Measurements from ENCODE around the gene VCP. TPM values are rescaled to one million over a fixed set of nuclear protein-coding genes. Genes with fewer than 3 reads are reported as not detected.

VCP gene
- total and polyA plus RNA-seq, 2 donors (not counting 1 experiment from before 2014, with no cell fraction given), result 93.0 to 178 TPM

- Histone ChIP-seq H3K9ac (ENCODE audit: low read length) (no peak overlapping the region), H3K4me3 (ENCODE audit: control extremely low read depth in 1 of 5, extremely low read depth in 1 of 5, insufficient read depth in 1 of 5, low read depth in 2 of 5, low read length in 4 of 5) (no peak overlapping the region), H2AFZ (ENCODE audit: insufficient read depth, low read depth, low read length, poor library complexity, severe bottlenecking) (no peak overlapping the region), H3K27ac (ENCODE audit: low read length in 2 of 2) (no peak overlapping the region), H3K27me3 (replicated peaks in 1 of 4; ENCODE audit: control extremely low read depth in 1 of 4, control insufficient read depth in 3 of 4, insufficient read depth in 4 of 4, low read length in 3 of 4) (no peaks in the 10 kb centered on the region), H3K4me1 (ENCODE audit: control insufficient read depth in 2 of 2, insufficient read depth in 2 of 2, low read length in 2 of 2) (no peaks in the 10 kb centered on the region), H3K36me3 (replicated peaks in 1 of 2; ENCODE audit: control extremely low read depth in 1 of 2, control insufficient read depth in 1 of 2, extremely low read depth in 1 of 2, insufficient read depth in 2 of 2, low read length in 1 of 2) (peaks cover 7 to 35% of the 10 kb centered on the region in 2 experiments), H4K20me1 (ENCODE audit: control insufficient read depth, insufficient read depth, low read length, poor library complexity, severe bottlenecking) (peaks cover 2% of the 10 kb centered on the region), H3K4me2 (replicated peaks; ENCODE audit: low read depth, low read length, poor library complexity, severe bottlenecking) (no peak overlapping the region), H3K79me2 (ENCODE audit: control insufficient read depth, insufficient read depth, low read length) (no peaks in the 10 kb centered on the region), H3K9me3 (ENCODE audit: control extremely low read depth in 1 of 3, control insufficient read depth in 2 of 3, insufficient read depth in 1 of 3, low read length in 2 of 3) (no peaks in the 10 kb centered on the region)
- Mint-ChIP-seq H3K27me3 (no peaks in the 10 kb centered on the region), H3K4me1 (peaks cover 4% of the 10 kb centered on the region), H3K9me3 (ENCODE audit: insufficient read depth) (no peaks in the 10 kb centered on the region), H3K27ac (peak overlapping the region; percentile 0), H3K4me3 (no peak overlapping the region)
- DNase-seq, result peak; percentile 63
- intact Hi-C loops (cut with micrococcal nuclease), result loop anchor here (1.0 to 2.0 kb wide), 2 partner anchors 19 to 152 kb away; no protein-coding TSS in a partner anchor
- WGBS (ENCODE audit: insufficient coverage), result 100% methylated on average over 2 of the region's 7 CpGs
- CTCF ChIA-PET, result interaction anchor here (0.6 to 5.5 kb wide), 30 partner anchors 8 to 726 kb away, joined by 3 to 84 read pairs (median 3); partner anchors contain the start of gene VCP
- POLR2A ChIA-PET, result interaction anchor here (0.7 kb wide), 1 partner anchor 154 kb away, joined by 4 read pairs; no protein-coding TSS in a partner anchor
- TF ChIP-seq EZH2 (IDR thresholded peaks at IDR 0.05; ENCODE audit: borderline replicate concordance, insufficient read depth, low read depth, low read length, poor library complexity, severe bottlenecking) (no peak), CTCF (IDR thresholded peaks at IDR 0.05) (peak; percentile 80)
- ATAC-seq (ENCODE audit: low read depth), result peak; percentile 51
Observed at GRCh38 chr9:35051069-35051967, 21.1 kb downstream of the VCP start.

- intact Hi-C loops (cut with micrococcal nuclease), result no loop called here
- no peaks in the 10 kb centered on the region for H3K4me1 ChIP-seq (ENCODE audit: control insufficient read depth in 2 of 2, insufficient read depth in 2 of 2, low read length in 2 of 2)
- POLR2A ChIA-PET, result no interaction called here
- H3K27ac Mint-ChIP-seq, result no peak overlapping the region
- no peak overlapping the region for H2AFZ ChIP-seq (ENCODE audit: insufficient read depth, low read depth, low read length, poor library complexity, severe bottlenecking)
- no peaks in the 10 kb centered on the region for H3K9me3 Mint-ChIP-seq (ENCODE audit: insufficient read depth)
- CTCF ChIA-PET, result interaction anchor here (1.3 to 5.5 kb wide), 2 partner anchors 22 to 149 kb away, joined by 3 to 84 read pairs; no protein-coding TSS in a partner anchor
- WGBS (ENCODE audit: insufficient coverage), result 100% methylated on average over 3 of the region's 6 CpGs
- no peaks in the 10 kb centered on the region for H3K27me3 Mint-ChIP-seq
- no peak overlapping the region for H3K27ac ChIP-seq (ENCODE audit: low read length in 2 of 2)
- no peak overlapping the region for H3K4me3 Mint-ChIP-seq
- no peak overlapping the region for H3K4me3 ChIP-seq (ENCODE audit: control extremely low read depth in 1 of 5, extremely low read depth in 1 of 5, insufficient read depth in 1 of 5, low read depth in 2 of 5, low read length in 4 of 5)
- no peaks in the 10 kb centered on the region for H3K27me3 ChIP-seq (replicated peaks in 1 of 4; ENCODE audit: control extremely low read depth in 1 of 4, control insufficient read depth in 3 of 4, insufficient read depth in 4 of 4, low read length in 3 of 4)
- no peaks in the 10 kb centered on the region for H3K79me2 ChIP-seq (ENCODE audit: control insufficient read depth, insufficient read depth, low read length)
- H3K9ac ChIP-seq (ENCODE audit: low read length), result no peak overlapping the region
- H4K20me1 ChIP-seq (ENCODE audit: control insufficient read depth, insufficient read depth, low read length, poor library complexity, severe bottlenecking), result no peaks in the 10 kb centered on the region
- H3K9me3 ChIP-seq (ENCODE audit: control extremely low read depth in 1 of 3, control insufficient read depth in 2 of 3, insufficient read depth in 1 of 3, low read length in 2 of 3), result no peaks in the 10 kb centered on the region
- H3K36me3 ChIP-seq (replicated peaks in 1 of 2; ENCODE audit: control extremely low read depth in 1 of 2, control insufficient read depth in 1 of 2, extremely low read depth in 1 of 2, insufficient read depth in 2 of 2, low read length in 1 of 2), result peaks cover 3 to 25% of the 10 kb centered on the region in 2 experiments
- TF ChIP-seq CTCF (IDR thresholded peaks at IDR 0.05) (no peak), EZH2 (IDR thresholded peaks at IDR 0.05; ENCODE audit: borderline replicate concordance, insufficient read depth, low read depth, low read length, poor library complexity, severe bottlenecking) (no peak)
- ATAC-seq (ENCODE audit: low read depth), result no peak
- no peak for DNase-seq
- H3K4me2 ChIP-seq (replicated peaks; ENCODE audit: low read depth, low read length, poor library complexity, severe bottlenecking), result no peak overlapping the region
- H3K4me1 Mint-ChIP-seq, result peaks cover 4% of the 10 kb centered on the region
Observed at GRCh38 chr9:35048511-35048910, 23.9 kb downstream of the VCP start.
